Common myeloid progenitor, CD34-positive (primary cell): ENCODE data around the gene HBS1L.
"Not testable (repeated sequence)": the region's sequence is repeated elsewhere in the genome, so short reads cannot be mapped to it uniquely, and the experiment has no call there.

Source experiments
- CTCF ChIA-PET: fragments of 350-600 bp; sonication (Branson Sonifier 250); formaldehyde crosslinking; loops from one replicate; lab custom pipeline; 2021; ENCODE audit warnings: antibody characterized with exemption; lab: Charles Lee
- POLR2A ChIA-PET: fragments of 350-600 bp; sonication (Branson Sonifier 250); formaldehyde crosslinking; loops from one replicate; lab custom pipeline; 2021; ENCODE audit warnings: antibody characterized with exemption; lab: Charles Lee
- DNase-seq, 3 donors: peaks; one replicate each; pipeline versions ENCODE4 v3.0.0 to v3.0.0-alpha.2; 2013
- H3K27ac ChIP-seq, 2 experiments: 1 replicate in 1 of 2; 2 replicates in 1 of 2; pipeline ENCODE4 v1.7.0; 2013; ENCODE audit warnings: inconsistent platforms in 2 of 2, low read length in 2 of 2, mild to moderate bottlenecking in 2 of 2, low read depth in 1 of 2, moderate library complexity in 1 of 2; ENCODE audit not compliant: severe bottlenecking in 2 of 2, insufficient read depth in 1 of 2, poor library complexity in 1 of 2
- H3K27me3 ChIP-seq, 5 experiments: replicated peaks in 2 of 5; 1 replicate in 3 of 5; 2 replicates in 2 of 5; pipeline versions ENCODE4 v1.6.1 to v1.7.0; 2013; ENCODE audit warnings: low read length in 4 of 5, mild to moderate bottlenecking in 2 of 5, moderate library complexity in 2 of 5, inconsistent platforms in 1 of 5; ENCODE audit not compliant: insufficient read depth in 5 of 5, control insufficient read depth in 4 of 5
- H3K36me3 ChIP-seq, 4 experiments: 1 replicate in 2 of 4; 2 replicates in 2 of 4; pipeline versions ENCODE4 v1.6.1 to v1.7.0; 2013; ENCODE audit warnings: low read length in 3 of 4, control low read depth in 1 of 4, mild to moderate bottlenecking in 1 of 4; ENCODE audit not compliant: control insufficient read depth in 4 of 4, insufficient read depth in 4 of 4
- H3K4me1 ChIP-seq, 4 experiments: 1 replicate in 3 of 4; 2 replicates in 1 of 4; pipeline versions ENCODE4 v1.6.1 to v1.7.1; 2013; ENCODE audit warnings: low read length in 3 of 4, mild to moderate bottlenecking in 3 of 4, control low read depth in 1 of 4, inconsistent platforms in 1 of 4, moderate library complexity in 1 of 4; ENCODE audit not compliant: control insufficient read depth in 4 of 4, insufficient read depth in 4 of 4; ENCODE audit errors: control extremely low read depth in 1 of 4
- H3K4me3 ChIP-seq, 7 experiments: 1 replicate in 4 of 7; 2 replicates in 3 of 7; pipeline versions ENCODE4 v1.5.1 to v1.7.0; 2013; ENCODE audit warnings: mild to moderate bottlenecking in 7 of 7, low read length in 6 of 7, moderate library complexity in 6 of 7, inconsistent platforms in 2 of 7, low read depth in 2 of 7, control low read depth in 1 of 7; ENCODE audit not compliant: insufficient read depth in 4 of 7, control insufficient read depth in 1 of 7; ENCODE audit errors: extremely low read depth in 1 of 7
- H3K9me3 ChIP-seq, 5 experiments: 1 replicate in 4 of 5; 2 replicates in 1 of 5; pipeline versions ENCODE4 v1.6.1 to v1.7.1; 2013; ENCODE audit warnings: low read length in 4 of 5, mild to moderate bottlenecking in 2 of 5, inconsistent platforms in 1 of 5, low read depth in 1 of 5, moderate library complexity in 1 of 5; ENCODE audit not compliant: control insufficient read depth in 4 of 5, insufficient read depth in 2 of 5; ENCODE audit errors: control extremely low read depth in 1 of 5
- WGBS: methylation state at CpG from one replicate; pipeline ENCODE4 v1.1.5; 2013; ENCODE audit not compliant: insufficient coverage; 5-methylcytosine and 5-hydroxymethylcytosine counted together

Gene HBS1L

GRCh38 chr6:135060076-135060475, 5.5 kb upstream of the HBS1L start:
- no peaks in the 10 kb centered on the region for H3K27me3 ChIP-seq
- H3K4me3 ChIP-seq: no peak overlapping the region
- DNase-seq: no peak
- peaks cover 3 to 8% (median 6%) of the 10 kb centered on the region in 4 experiments for H3K4me1 ChIP-seq
- H3K9me3 ChIP-seq: no peaks in the 10 kb centered on the region
- no peak overlapping the region for H3K27ac ChIP-seq
- CTCF ChIA-PET: interaction anchor here (0.7 kb wide), 1 partner anchor 21 kb away, joined by 3 read pairs; no protein-coding TSS in a partner anchor
- 97% methylated on average over 4 of the region's 4 CpGs for WGBS
- POLR2A ChIA-PET: no interaction called here
- no peaks in the 10 kb centered on the region for H3K36me3 ChIP-seq

- DNase-seq, H3K9me3 ChIP-seq, H3K27ac ChIP-seq, H3K27me3 ChIP-seq, H3K36me3 ChIP-seq, POLR2A ChIA-PET, H3K4me3 ChIP-seq: not testable (repeated sequence)
- H3K4me1 ChIP-seq: peaks cover 12 to 21% (median 13%) of the 10 kb centered on the region in 4 experiments
- WGBS: 95% methylated on average over 8 of the region's 11 CpGs
- CTCF ChIA-PET: interaction anchor here (1.3 to 1.5 kb wide), 2 partner anchors 68 to 88 kb away, joined by 3 read pairs; no protein-coding TSS in a partner anchor
Observed at GRCh38 chr6:135058299-135058698, 3.7 kb upstream of the HBS1L start.

GRCh38 chr6:135056632-135057031, 2.0 kb upstream of the HBS1L start:
- 100% methylated on average over 3 of the region's 5 CpGs for WGBS
- H3K27me3 ChIP-seq: no peaks in the 10 kb centered on the region
- ChIA-PET CTCF (interaction anchor here (2.2 to 2.9 kb wide), 2 partner anchors 8 to 30 kb away, joined by 10 to 12 read pairs; no protein-coding TSS in a partner anchor), POLR2A (no interaction called here)
- no peak overlapping the region for H3K27ac ChIP-seq
- no peaks in the 10 kb centered on the region for H3K9me3 ChIP-seq
- H3K4me3 ChIP-seq: no peak overlapping the region
- DNase-seq: no peak
- H3K36me3 ChIP-seq: no peaks in the 10 kb centered on the region
- H3K4me1 ChIP-seq: peaks cover 13 to 28% (median 21%) of the 10 kb centered on the region in 4 experiments

GRCh38 chr6:135054226-135054568, 425 bp downstream of the HBS1L start:
- Histone ChIP-seq H3K27ac (peak overlapping the region; percentile 97), H3K9me3 (no peaks in the 10 kb centered on the region), H3K4me3 (peak overlapping the region; percentile 80 to 95 (median 89)), H3K27me3 (no peaks in the 10 kb centered on the region), H3K4me1 (peaks cover 13 to 28% (median 21%) of the 10 kb centered on the region in 4 experiments), H3K36me3 (peaks cover 0 to 7% (median 6%) of the 10 kb centered on the region in 4 experiments)
- ChIA-PET CTCF (interaction anchor here (1.4 kb wide), 2 partner anchors 67 to 75 kb away, joined by 4 read pairs; no protein-coding TSS in a partner anchor), POLR2A (interaction anchor here (1.0 kb wide), 1 partner anchor 64 kb away, joined by 3 read pairs; no protein-coding TSS in a partner anchor)
- peak in 2 of 3 donors; percentile 57 to 63 for DNase-seq
- WGBS: 0% methylated on average over 6 of the region's 9 CpGs

GRCh38 chr6:135053406-135053805, 1.2 kb downstream of the HBS1L start:
- ChIA-PET CTCF (interaction anchor here (0.7 kb wide), 1 partner anchor 62 kb away, joined by 3 read pairs; no protein-coding TSS in a partner anchor), POLR2A (interaction anchor here (0.5 kb wide), 1 partner anchor 11 kb away, joined by 4 read pairs; no protein-coding TSS in a partner anchor)
- no peaks in the 10 kb centered on the region for H3K27me3 ChIP-seq
- peak overlapping the region in 6 of 7 experiments; percentile 80 to 95 (median 89) for H3K4me3 ChIP-seq
- H3K9me3 ChIP-seq: no peaks in the 10 kb centered on the region
- 57% methylated on average over 1 of the region's 2 CpGs for WGBS
- peaks cover 13 to 28% (median 21%) of the 10 kb centered on the region in 4 experiments for H3K4me1 ChIP-seq
- H3K27ac ChIP-seq: peak overlapping the region; percentile 27 to 97
- peaks cover under 1 to 15% (median 11%) of the 10 kb centered on the region in 4 experiments for H3K36me3 ChIP-seq
- peak in 1 of 3 donors; percentile 10 for DNase-seq

- no peaks in the 10 kb centered on the region for H3K27me3 ChIP-seq
- H3K27ac ChIP-seq: peak overlapping the region in 1 of 2 experiments; percentile 97
- WGBS: 79% methylated on average over 2 of the region's 3 CpGs
- peak overlapping the region in 4 of 7 experiments; percentile 80 to 95 (median 86) for H3K4me3 ChIP-seq
- ChIA-PET CTCF (interaction anchor here (1.9 kb wide), 1 partner anchor 35 kb away, joined by 5 read pairs; no protein-coding TSS in a partner anchor), POLR2A (interaction anchor here (0.5 kb wide), 1 partner anchor 11 kb away, joined by 4 read pairs; no protein-coding TSS in a partner anchor)
- DNase-seq: peak in 1 of 3 donors; percentile 18
- peaks cover 13 to 28% (median 21%) of the 10 kb centered on the region in 4 experiments for H3K4me1 ChIP-seq
- no peaks in the 10 kb centered on the region for H3K9me3 ChIP-seq
- peaks cover 5 to 19% (median 13%) of the 10 kb centered on the region in 4 experiments for H3K36me3 ChIP-seq
Observed at GRCh38 chr6:135052939-135053338, 1.7 kb downstream of the HBS1L start.

GRCh38 chr6:135048915-135049314, 5.7 kb downstream of the HBS1L start:
- ChIA-PET POLR2A (no interaction called here), CTCF (interaction anchor here (1.1 kb wide), 1 partner anchor 128 kb away, joined by 3 read pairs; no protein-coding TSS in a partner anchor)
- DNase-seq: no peak
- Histone ChIP-seq H3K36me3 (peaks cover 9 to 28% (median 19%) of the 10 kb centered on the region in 4 experiments), H3K27me3 (no peaks in the 10 kb centered on the region), H3K4me1 (peaks cover 8 to 25% (median 19%) of the 10 kb centered on the region in 4 experiments), H3K4me3 (no peak overlapping the region), H3K27ac (no peak overlapping the region), H3K9me3 (no peaks in the 10 kb centered on the region)
- WGBS: 100% methylated on average over 1 of the region's 2 CpGs
